Hematopoietic multipotent progenitor cell (in vitro differentiated cells): ENCODE results near the gene ZNF549. TPM values are rescaled to one million over a fixed set of nuclear protein-coding genes. Genes with fewer than 3 reads are reported as not detected.
A peak's percentile ranks its signal among the peaks of the same experiment; 100 is the strongest.

Source experiments
- DNase-seq, 3 donors: peaks; one replicate each; pipeline ENCODE4 v3.0.0-alpha.2; 2011 to 2015; ENCODE audit warnings: low read depth in 2 of 3, low spot score in 2 of 3
- total RNA-seq: library from RNA; depleted of rRNA; stranded (reverse); fragments of >200 nt; gene quantifications from one replicate; pipeline ENCODE4 v1.2.3, GENCODE V29; 2012

Gene ZNF549
- total RNA-seq, 1 donor, result 5.4 TPM

- peak in 2 of 3 donors; percentile 45 to 64 for DNase-seq
These were observed 39.5 kb downstream of the ZNF549 start for GRCh38 chr19:57566396-57567265.

- no peak for DNase-seq
These were observed 43.6 kb downstream of the ZNF549 start for GRCh38 chr19:57570707-57571106.

GRCh38 chr19:57572415-57572947, 45.3 kb downstream of the ZNF549 start:
- DNase-seq, result no peak

GRCh38 chr19:57576661-57577060, 49.5 kb downstream of the ZNF549 start:
- no peak for DNase-seq

- DNase-seq, result peak; percentile 88 to 99 (median 99)
These were observed 51.5 kb downstream of the ZNF549 start, which contains the start of gene ZNF416 for GRCh38 chr19:57578487-57579205. Gene ZNF416 (minus strand): TSS chr19:57578911. CDS start chr19:57578704, 207 bp downstream.

GRCh38 chr19:57583104-57583520, 56.0 kb downstream of the ZNF549 start:
- DNase-seq, result no peak

- peak; percentile 72 to 99 (median 98) for DNase-seq
These were observed 56.6 kb downstream of the ZNF549 start, which contains the start of gene ZIK1 for GRCh38 chr19:57583521-57584416. Gene ZIK1 (plus strand): TSS chr19:57584145. CDS start chr19:57584357, 212 bp downstream.

GRCh38 chr19:57587529-57587928, 60.4 kb downstream of the ZNF549 start:
- DNase-seq, result no peak

- DNase-seq, result no peak
These were observed 72.2 kb downstream of the ZNF549 start for GRCh38 chr19:57599377-57599760.

- peak; percentile 57 to 95 (median 91) for DNase-seq
These were observed 72.7 kb downstream of the ZNF549 start, which contains the start of gene ZNF530 for GRCh38 chr19:57599761-57600383. Gene ZNF530 (plus strand): TSS chr19:57599885. CDS start chr19:57604346, 4,461 bp downstream.

GRCh38 chr19:57606931-57607330, 79.8 kb downstream of the ZNF549 start:
- no peak for DNase-seq

Other genes with a start within 250 kb of the ZNF549 start
- gene ZNF460, start 246.9 kb upstream of the ZNF549 start, total RNA-seq, result 67.6 TPM
- 11.8 TPM for gene ZNF543, start 206.9 kb upstream of the ZNF549 start, total RNA-seq
- 7.0 TPM for gene ZNF304, start 176.1 kb upstream of the ZNF549 start, total RNA-seq
- 21.0 TPM for gene TRAPPC2B, start 163.8 kb upstream of the ZNF549 start, total RNA-seq
- 1.6 TPM for gene ZNF547, start 163.8 kb upstream of the ZNF549 start, total RNA-seq
- gene ZNF548, start 137.5 kb upstream of the ZNF549 start, total RNA-seq, result 40.7 TPM
- gene ZNF17, start 116.2 kb upstream of the ZNF549 start, total RNA-seq, result 17.2 TPM
- gene ZNF749, start 92.0 kb upstream of the ZNF549 start, total RNA-seq, result 10.8 TPM
- gene VN1R1, start 70.2 kb upstream of the ZNF549 start, total RNA-seq, result 1.3 TPM
- 29.9 TPM for gene ZNF772, start 49.8 kb upstream of the ZNF549 start, total RNA-seq
- 18.6 TPM for gene ZNF419, start 39.6 kb upstream of the ZNF549 start, total RNA-seq
- gene ZNF773, start 27.4 kb upstream of the ZNF549 start, total RNA-seq, result 21.5 TPM
- 14.3 TPM for gene ZNF550, start 32.5 kb downstream of the ZNF549 start, total RNA-seq
- gene ZNF416, start 51.6 kb downstream of the ZNF549 start, total RNA-seq, result 4.6 TPM
- 24.2 TPM for gene ZIK1, start 56.8 kb downstream of the ZNF549 start, total RNA-seq
- gene ZNF530, start 72.5 kb downstream of the ZNF549 start, total RNA-seq, result 5.1 TPM
- 48.2 TPM for gene ZNF134, start 86.9 kb downstream of the ZNF549 start, total RNA-seq
- gene ZNF211, start 105.8 kb downstream of the ZNF549 start, total RNA-seq, result 14.5 TPM
- gene ZSCAN4, start 141.6 kb downstream of the ZNF549 start, total RNA-seq, result not detected
- 22.6 TPM for gene ZNF551, start 154.6 kb downstream of the ZNF549 start, total RNA-seq
- 15.1 TPM for gene ZNF154, start 181.8 kb downstream of the ZNF549 start, total RNA-seq
- 19.7 TPM for gene ZNF671, start 200.3 kb downstream of the ZNF549 start, total RNA-seq
- 33.7 TPM for gene ZNF776, start 219.5 kb downstream of the ZNF549 start, total RNA-seq
- 32.6 TPM for gene ZNF586, start 242.3 kb downstream of the ZNF549 start, total RNA-seq